GM21737 (cell line): ENCODE results near the gene LRP3.
"Not testable (repeated sequence)": the region's sequence is repeated elsewhere in the genome, so short reads cannot be mapped to it uniquely, and the experiment has no call there.

Experiments
- ATAC-seq: cut with Tn5 transposase; IDR thresholded peaks from one replicate; pipeline ENCODE4 v1.9.1; 2021; ENCODE audit warnings: mild to moderate bottlenecking, moderate library complexity; ENCODE audit not compliant: unreplicated experiment

The LRP3 gene

DNA sequence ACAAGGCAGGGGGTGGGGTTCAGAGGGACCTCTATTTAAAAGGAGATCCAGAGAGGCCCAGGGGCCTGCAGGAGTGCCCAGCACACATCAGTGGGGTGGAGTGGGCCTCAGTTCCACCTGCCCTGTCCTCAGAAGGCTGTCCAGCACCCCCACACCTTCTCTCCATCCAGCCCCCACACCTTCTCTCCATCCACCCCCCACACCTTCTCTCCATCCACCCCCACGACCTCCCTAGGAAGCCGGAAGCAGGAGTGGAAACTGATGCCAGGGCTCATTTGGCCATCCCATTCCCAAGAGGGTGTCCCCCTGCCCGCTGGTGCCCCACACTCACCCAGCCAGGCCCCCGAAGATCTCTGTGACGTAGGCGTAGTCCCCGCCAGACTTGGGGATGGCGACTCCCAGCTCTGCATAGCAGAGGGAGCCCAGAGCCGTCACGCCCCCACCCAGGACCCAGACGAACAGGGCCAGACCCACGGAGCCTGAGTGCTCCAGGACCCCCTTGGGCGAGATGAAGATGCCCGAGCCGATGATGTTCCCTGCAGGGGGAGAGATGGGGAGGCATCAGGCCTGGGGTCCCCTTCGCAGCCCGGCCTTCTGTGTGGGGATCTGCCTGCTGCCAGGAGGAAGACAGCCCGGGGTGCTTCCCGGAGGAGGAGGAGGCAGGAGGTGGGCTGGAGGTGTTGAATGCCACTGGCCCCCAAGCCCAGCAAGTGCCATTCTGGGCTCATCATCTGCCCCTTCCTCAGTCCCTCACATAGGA is 21.5 kb downstream of the LRP3 start:
- ATAC-seq: no peak

DNA sequence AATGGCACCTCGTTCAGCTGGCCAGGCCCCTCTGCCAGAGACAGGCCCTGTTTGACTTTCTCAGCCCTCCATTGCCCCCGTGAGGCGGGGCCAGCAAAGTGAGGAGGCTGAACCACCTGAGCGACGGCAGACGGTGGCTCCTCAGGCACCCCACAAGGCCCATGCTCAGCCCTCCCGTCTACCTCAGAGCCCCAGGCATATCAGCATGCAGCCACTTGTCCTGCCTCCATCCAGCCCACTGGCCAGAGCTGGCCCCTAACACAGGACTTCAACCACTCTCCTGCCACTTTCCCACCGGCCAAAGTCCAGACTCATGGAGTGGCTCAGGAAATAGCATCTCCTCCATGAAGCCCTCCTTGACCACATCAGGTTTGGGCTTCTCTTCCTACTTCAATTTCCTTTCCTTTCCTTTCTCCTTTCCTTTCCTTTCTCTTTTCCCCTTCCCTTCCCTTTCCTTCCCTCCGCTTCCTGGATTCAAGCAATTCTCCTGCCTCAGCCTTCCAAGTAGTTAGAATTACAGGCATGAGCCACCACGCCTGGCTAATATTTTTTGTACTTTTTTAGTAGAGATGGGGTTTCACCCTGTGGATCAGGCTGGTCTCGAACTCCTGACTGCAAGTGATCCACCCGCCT is 22.2 kb downstream of the LRP3 start:
- ATAC-seq: no peak

DNA sequence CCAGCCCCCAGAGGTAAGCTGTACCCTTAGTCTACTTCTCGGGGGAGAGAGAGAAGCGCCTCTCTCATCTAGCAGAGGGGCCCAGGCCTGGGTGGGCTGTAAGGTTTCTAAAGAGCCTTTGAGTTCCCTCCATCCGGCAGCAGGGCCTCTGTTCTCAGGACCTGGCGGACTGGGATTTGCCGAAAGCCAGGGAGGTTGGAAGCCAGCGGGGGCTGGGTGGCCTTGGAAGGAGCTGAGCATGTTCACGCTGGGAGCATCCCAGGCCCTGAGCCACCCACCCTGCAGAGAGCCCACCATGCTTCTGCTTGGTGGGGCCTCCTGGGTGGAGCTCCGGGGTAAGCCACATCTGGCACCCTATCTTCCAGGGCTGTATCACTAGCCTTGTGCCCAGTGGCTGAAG is 23.8 kb downstream of the LRP3 start:
- no peak for ATAC-seq

DNA sequence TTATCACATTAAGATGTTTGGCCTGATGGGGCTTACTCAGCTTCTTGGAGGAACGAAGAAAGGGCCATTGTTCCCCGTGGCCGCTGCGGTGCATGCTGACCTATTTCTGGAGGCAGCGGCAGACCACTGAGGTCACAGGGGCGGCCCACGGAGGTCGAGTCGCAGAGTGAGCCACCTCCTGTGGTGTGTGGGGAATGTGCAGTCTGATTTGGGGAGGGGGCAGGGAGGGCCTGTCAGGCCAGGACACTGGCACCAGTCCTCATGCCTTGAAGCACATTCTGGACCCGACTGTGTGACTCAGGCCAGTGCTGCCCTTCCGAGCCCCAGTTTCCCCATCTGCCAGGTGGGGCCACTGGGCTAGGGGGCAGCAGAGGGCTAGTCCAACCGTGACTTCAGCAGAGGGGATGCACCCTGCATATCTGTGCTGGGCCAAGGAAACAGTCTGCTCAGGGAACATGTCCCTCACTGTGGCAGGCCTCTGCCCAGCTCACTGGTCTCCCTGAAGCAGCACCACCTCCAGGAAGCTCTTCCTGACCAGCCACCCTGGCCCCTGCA is 25.2 kb downstream of the LRP3 start:
- no peak for ATAC-seq

DNA sequence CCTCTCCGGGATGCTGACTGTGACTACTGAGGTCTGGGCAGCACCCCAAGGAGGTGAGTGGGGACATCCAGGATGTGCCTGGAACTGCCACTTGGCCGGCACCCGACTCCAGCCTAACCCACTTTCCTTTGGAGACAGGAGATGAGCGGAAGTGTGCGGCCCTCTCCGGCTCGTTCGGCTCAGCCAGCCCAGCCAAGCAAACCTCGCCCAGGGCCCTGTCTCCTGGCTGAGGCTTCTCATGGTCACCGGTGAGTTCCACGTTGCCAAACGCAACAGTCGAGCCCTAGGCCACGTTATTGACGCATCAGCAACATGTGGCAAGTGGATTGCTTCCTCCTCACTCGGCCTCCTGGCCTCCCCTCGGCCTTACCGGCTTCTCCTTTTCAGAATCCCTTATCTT is 26.0 kb downstream of the LRP3 start:
- no peak for ATAC-seq

DNA sequence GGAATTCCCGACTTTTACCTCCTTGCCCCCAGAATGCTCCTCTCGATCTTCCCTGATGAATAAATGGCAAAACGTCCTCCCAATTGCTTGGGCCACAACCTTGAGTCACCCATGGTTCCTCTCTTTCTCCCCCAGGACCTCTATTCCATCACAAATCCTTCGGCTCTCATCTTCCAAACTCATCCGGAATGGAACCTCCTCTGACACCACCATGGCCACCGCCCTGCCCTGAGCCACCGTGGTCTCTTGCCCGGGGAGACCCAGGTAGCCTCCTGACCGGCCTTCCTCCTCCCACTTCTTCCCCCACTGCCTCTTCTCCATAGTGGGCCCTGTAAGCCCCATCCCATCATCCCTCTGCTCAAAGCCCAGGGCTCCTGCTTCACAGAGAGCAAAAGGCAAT is 26.6 kb downstream of the LRP3 start:
- no peak for ATAC-seq

DNA sequence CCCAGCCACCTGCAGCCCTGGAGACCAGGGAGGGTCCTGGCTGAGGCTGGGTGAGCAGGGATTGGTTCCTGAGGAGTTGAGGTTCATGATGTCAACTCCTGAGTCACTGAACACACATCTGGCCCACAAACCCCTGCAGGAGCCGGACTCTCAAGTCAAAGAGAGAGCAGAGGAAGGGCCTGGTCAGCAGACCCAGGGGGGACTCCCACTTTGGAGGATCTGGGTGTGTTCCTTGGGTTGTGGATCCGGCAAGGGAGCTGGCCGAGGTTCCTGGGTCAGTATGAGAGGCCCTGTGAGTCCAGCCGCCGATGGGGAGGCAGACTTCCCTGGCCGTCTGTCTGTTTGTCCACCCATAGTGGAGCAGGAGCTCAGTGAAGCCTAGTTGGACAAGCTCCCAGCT is 27.5 kb downstream of the LRP3 start:
- no peak for ATAC-seq

DNA sequence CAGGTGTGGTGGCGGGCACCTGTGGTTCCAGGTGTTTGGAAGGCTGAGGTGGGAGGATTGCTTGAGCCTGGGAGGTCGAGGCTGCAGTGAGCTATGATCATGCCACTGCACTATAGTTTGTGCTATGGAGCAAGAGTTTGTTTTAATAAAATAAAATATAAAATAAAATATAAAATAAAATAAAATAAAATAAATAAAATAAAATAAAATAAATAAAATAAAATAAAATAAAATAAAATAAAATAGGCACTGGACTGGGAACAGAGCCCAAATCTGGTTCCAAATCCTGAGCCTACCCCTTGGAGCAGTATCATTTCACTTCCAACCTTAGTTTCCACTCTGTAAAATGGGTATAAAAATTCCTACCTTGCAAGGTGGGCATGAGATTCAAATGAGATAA is 28.1 kb downstream of the LRP3 start:
- not testable (repeated sequence) for ATAC-seq

DNA sequence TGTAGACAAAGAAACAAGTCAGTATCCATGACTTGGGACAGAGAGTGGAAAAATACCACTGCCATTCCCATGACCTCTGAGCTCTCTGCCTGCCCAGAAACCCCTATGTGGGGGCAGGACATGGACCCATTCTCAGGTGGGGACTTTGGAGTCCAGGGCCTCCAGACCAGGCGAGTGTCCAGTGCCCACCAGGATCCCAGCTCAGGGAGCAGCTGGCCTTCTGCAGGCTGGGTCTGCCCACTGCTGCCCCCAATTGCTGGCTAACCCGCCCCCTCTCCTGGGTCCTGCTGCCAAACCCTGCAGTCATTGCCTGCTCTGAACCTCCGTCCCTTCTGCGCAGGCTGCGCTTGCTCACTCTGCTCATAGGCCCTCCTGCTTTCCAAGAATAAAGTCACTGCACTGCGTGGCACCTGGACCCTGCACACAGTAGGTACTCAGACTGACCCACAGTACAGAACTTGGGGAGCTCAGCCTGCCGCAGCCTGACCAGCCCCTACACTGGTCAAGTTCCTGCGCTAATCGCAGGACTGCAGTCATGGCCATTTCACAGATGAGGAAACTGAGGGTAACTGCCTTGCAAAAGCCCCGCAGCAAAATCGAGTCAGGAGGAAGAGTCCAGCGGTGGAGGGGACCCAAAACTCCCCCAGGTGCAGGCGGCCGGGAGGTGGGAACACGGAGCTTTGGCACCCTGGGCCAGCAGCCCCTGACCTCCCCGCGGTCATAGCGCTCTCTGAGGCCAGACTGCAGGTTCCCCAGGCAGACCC is 30.7 kb downstream of the LRP3 start:
- no peak for ATAC-seq

DNA sequence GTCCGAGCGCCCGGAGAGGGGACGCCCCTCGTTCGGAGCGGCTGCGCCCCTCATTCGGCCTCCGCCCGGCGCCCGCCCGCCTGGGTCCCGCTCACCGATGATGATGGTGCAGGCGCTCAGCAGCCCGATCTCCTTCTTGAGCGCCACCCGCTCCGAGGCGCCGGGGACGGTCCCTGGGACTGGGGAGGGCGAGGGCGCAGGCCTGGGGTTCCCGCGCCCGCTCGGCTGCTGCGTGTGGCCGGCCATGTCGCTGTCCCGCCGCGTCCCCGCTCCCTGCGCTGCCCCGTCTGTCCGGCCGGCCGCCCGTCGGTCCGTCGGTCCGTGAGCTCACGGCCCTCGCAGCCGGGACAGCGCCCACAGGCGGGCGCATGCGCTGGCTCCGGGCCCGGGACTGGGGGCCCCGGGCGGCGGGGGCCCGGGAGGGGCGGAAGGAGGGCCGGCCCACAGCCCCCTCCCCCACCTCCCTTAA is 31.4 kb downstream of the LRP3 start, which contains the start of gene SLC7A10:
Gene SLC7A10, minus strand, starts transcription at position 393 of the 469 bp plus-strand sequence. Its CDS starts 147 bp downstream, at position 246.
- no peak for ATAC-seq

DNA sequence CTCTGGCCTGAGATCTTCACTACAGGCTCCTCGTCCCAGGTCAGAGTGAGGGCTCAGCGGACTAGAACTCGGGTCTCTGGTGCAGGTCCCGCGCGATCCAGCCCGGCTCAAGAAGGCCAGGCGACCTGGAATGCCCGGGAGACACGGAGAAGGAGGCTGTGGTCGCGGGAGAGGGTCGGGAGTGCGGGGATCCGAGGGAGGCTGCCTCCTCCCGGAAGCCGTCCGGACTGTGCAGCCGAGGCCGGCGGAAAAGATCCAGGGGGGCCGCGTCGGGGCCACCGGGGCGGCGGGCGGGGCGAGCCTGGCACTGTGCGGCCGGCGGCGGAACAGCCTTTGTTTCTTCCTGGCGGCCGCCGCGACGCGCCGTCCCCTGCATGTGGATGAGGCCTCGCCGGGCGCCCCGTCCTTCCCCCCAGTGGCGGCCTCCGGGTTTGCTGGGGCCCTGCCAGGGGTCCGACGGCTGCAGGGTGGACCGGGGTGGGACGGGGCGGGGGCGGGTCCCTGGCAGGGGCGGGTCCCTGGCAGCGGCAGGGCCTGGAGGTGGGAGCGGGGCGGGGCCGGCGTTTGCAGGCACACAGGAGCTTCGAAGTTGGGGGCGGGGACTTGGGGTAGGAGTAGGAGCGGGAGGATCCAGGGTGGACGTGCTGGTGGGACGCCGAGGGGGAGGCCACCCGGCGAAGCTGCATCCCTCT is 32.6 kb downstream of the LRP3 start:
- no peak for ATAC-seq

DNA sequence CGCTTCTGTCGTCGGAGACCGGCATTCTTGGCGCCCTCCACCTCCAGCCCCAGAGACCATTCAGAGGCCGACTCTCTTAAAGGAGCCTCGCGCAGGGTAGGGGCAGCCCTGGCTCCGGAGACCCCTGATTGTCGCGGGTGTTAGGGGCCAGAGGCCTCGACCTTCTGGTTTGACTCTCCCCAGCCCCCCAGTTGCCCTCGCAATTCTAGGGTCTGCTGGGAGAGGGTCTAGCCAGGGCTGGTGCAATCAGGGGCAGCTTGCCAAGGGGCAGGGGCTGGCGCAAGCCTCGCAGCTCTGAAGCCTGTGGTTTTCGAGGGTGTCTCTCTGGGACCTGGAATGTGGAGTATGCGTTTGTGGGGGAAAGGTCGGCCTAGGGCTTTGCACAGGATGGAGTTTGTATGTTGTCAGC is 33.1 kb downstream of the LRP3 start:
- ATAC-seq: no peak

DNA sequence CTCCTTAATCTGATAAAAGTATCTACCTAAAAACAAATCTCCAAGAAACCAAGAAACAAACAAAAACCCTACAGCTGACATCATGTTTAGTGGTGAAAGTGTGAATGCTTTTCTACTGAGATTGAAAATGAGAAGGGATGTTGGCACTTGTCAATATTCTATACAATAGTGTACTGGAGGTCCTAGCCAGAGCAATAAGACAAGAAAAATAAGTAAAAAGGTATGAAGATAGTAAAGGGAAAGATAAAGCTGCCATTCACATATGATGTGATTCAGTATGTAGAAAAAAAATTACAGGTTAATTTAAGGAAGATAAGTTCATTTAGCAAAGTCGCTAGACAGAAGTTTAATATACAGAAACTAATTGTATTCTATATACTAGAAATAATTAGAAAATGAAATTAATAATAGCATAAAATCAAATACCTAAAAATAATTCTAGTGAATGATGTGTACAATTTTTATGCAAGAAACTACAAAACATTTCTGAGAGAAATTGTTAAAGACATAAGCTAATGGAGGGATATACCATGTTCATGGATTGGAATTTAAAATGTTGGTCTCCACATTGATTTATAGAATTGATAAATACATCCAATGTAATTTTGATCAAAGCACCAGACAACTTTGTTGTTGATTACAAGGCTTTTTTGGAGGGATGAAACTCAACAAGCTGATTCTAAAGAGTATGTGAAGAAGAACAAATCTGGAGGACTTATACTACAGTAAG is 33.9 kb downstream of the LRP3 start:
- no peak for ATAC-seq

DNA sequence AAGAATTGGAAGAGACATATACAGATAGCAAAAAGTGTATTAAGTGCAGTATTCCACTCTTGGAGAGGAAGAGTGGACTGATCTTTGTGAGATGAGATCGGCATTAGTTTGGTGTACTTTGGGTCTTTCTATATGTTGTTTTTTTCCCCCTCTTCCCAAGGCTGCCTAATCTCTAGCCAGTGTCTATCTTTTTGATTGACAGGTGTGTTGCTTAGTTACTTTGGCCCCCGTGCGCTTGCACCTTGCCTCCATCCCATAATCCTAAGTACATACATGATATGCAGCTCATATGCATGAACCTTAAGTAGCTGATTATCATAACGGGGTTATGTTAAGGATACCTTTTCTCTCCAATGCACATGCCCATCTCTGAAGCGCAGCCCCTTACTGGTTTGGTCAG is 35.8 kb downstream of the LRP3 start:
- no peak for ATAC-seq

DNA sequence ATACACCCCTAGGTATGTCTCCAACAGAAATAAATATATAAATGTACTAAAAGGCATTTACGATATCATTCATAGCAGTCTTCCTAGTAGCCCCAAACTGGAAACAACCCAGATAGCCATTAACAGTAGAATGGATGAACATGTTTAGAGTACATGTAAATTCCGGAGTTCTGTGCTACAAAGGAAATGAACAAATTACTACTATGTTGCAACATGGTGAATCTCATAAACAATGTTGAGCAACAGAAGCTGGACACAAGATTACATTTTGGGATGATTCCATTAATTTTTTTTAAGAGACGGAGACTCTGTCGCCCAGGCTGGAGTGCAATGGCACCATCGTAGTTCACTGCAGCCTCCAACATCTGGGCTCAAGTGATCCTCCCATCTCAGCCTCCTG is 37.4 kb downstream of the LRP3 start:
- ATAC-seq: no peak

DNA sequence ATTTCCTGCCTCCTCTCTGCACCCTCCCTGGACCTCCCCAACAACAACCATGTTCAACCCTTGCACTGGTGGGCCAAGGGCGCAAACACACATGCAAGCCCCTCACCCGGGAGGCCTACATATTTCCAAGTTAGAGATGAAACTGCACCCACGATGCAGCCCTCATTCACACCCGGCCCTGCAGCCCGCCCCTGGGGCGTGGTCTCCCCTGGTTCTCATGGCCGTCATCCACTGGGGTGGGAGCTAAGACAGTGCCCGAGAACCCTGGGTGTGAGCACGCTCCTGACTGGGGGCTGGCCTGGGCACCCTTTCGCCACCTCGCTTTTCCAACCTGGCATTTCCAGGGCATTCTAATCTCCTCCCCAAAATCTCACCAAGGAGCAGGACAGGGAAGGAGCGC is 38.5 kb downstream of the LRP3 start:
- ATAC-seq: no peak

DNA sequence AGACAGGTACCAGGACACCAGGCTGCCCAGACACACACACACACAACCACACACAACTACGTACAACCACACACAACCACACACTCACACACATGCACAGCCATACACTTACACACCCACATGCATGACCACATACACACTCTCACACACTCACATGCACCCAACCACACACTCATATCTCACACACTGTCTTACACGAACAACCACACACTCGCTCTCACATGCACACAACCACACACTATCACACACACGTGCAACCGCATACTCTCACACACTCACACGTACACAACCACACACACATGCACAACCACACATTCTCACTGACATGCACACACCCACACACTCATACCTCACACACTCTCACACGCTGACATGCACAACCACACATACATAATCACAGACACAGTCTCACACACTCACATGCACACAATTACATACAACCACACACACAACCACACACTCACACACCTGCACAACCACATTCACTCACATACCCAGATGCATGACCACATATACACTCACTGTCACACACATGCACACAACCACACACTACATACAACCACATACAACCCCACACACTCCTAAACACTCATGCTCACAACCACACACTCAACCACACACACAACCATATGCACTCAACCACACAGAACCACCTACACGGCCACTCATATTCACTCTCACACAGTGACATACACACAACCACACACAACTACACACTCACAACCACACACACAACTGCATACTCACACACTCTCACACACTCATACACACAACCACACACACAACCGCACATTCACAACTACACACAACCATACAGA is 39.1 kb downstream of the LRP3 start:
- ATAC-seq: no peak

DNA sequence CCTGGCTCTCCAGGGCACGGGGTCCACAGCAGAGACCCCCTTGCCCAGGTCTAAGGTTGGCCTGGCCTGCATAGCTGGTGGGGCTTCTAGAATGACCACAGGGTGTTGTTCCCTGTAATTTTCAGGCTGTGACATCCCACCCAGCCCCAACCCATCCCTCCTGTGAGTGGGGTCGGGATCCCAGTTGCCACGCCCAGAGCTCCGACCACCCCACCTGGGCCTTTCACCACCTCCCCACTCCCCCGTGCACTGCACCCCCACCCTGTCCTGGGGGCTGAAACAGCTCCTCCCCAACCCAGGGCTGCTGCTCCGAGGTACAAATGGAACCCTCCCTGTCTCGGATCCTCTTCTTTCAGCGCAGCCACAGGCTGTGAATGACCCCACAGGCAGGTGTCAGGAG is 40.0 kb downstream of the LRP3 start:
- no peak for ATAC-seq

DNA sequence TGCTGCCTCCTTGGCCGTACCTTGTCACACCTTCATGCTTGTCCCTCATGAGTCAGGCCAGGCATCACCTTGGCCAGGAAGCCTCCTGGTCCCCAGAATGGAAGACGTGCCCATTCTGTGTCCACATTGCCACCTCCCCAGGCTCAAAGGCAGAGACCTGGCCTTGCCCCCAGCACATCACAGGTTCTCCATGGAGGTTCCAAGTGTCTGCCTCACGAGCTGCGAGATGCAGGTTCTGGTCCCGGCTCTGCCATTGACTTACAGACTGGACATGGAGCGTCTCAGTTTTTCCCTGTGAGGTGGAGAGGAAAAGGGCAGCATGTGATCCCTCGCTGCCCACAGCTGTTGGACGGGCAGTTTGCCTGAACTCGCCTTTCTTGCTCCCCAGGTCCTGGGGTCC is 40.6 kb downstream of the LRP3 start:
- ATAC-seq: no peak
